UCSD-AML1 (cell line): ENCODE measurements around the gene TMEM61.
"Not testable (repeated sequence)": the region's sequence is repeated elsewhere in the genome, so short reads cannot be mapped to it uniquely, and the experiment has no call there.

Experiments used
- DNase-seq: peaks from one replicate; lab custom pipeline; 2025; ENCODE audit not compliant: unreplicated experiment; lab: John Stamatoyannopoulos, UW

The TMEM61 gene

DNA sequence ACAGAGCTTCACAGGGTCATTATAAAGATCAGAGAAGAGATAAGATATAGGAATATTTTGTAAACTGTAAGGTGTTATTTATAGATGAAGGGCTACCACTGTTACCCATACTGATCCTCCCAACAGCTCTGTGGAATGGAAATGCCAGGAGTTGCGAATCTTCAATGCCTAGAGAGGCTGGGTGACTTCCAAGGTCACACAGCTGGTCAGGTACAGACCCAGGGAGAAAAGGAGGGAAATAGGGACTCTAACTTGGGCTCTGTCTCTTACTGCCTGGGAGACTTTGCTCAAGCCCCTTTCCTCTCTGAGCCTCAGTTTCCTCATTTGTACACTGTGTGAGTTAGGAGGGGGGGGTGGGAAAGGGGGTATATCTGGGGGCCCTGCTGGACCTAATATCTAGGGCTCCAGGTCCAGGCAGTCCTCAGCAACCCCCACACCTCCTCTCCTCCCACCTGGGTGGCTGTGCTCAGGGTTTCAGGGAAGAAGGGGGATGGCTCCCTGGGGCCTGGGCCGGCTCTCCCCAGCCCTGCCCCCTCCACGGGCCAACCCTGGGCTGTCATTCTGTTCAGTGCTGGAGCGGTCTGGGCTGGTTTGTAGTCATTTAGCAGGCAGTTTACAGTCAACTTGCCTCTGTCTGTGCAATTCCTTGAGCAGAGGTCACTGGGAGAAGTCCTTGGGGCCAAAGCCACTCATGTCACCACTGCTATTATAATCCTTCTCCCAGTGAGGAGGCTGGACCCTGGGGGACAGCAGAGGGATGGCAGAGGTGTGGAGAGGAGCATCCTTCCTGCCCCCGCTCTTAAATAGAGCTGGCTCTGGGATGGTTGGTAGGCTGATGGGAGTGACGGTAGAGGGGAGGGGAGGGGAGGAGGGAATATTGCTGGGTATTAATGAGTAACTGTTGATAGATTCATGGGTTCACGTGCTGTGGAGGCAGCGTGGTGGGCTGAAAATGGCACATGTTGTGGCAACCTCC is 20.0 kb downstream of the TMEM61 start:
- DNase-seq = no peak

- DNase-seq = no peak
These were observed 20.9 kb downstream of the TMEM61 start for GRCh38 chr1:55001311-55001710.

DNA sequence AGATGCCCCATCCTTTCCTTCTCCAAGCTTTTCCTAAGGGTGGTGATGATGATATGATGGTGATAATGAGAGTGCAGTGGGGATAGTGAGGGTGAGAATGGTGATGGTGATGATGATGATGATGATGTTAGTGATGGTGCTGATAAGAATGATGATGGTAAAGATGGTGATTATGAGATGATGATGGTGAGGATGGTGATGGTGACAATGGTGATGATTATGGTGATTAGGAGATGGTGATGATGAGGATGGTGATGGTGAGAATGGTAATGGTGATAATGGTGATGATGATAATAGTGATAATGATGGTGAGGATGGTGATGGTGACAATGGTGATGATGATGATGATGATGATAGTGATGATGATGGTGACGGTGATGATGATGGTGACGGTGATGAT is 22.3 kb downstream of the TMEM61 start:
- no peak for DNase-seq

- DNase-seq = no peak
These were observed 25.1 kb downstream of the TMEM61 start for GRCh38 chr1:55005351-55006140.

- DNase-seq = no peak
These were observed 26.5 kb downstream of the TMEM61 start for GRCh38 chr1:55006931-55007330.

- DNase-seq = no peak
These were observed 27.2 kb downstream of the TMEM61 start for GRCh38 chr1:55007625-55008024.

- no peak for DNase-seq
These were observed 29.9 kb downstream of the TMEM61 start for GRCh38 chr1:55010194-55010886.

DNA sequence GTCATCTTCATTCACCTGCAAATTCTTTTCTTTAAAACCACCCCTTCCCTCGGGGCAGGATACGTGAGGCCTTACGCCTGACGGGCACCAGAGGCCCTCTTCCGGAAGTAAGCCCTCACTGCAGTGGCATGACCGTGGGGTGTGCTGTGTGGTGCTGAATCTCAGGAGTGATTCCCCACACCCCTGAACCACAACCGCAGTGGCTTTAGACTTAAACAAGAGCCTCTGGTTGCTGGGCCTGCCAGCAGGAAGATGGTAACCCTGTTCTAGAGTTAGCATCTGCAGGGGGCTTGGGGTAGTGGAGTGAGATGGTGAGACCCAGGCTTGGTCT is 30.4 kb downstream of the TMEM61 start:
- no peak for DNase-seq

DNA sequence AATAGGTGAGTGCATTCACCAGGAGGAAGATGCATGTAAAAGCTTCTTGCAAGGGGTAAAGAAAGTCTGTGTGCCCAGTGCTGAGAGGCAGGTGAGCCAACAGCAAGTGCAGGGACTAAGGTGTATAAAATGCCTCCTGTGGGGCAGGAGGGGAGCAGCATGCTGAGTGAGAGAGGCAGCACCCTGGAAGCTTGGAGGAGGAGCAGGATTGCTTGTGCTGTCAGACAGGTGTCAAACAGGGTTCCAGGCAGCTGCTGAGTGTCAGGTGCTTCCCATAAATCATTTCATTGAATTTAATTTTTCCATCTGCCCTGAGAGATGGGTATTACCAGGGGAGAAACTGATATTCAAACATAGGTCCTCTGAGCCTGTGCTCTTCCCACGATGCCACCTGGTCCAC is 32.2 kb downstream of the TMEM61 start:
- no peak for DNase-seq

GRCh38 chr1:55015123-55015522 is 34.7 kb downstream of the TMEM61 start:
- no peak for DNase-seq

GRCh38 chr1:55015731-55016620 is 35.5 kb downstream of the TMEM61 start:
- DNase-seq = no peak

DNA sequence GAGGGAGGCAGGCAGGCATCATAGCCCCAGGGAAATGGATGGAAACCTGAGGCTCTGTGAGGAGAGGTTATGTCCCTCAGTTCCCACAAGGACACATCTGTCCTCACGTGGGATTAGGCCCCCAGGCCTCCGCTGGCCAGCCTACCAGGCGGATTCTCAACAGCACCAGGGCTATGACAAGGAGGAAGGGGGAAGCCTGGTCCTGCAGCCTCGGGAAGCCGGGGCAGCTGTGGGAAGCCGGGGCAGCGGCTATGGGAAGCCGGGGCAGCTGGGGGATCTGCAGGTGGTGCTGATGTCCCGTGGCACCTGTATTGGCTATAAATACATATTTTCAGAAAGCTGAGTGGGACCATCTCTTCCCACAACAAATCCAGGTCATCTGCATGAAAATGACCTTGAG is 38.0 kb downstream of the TMEM61 start:
- no peak for DNase-seq

DNA sequence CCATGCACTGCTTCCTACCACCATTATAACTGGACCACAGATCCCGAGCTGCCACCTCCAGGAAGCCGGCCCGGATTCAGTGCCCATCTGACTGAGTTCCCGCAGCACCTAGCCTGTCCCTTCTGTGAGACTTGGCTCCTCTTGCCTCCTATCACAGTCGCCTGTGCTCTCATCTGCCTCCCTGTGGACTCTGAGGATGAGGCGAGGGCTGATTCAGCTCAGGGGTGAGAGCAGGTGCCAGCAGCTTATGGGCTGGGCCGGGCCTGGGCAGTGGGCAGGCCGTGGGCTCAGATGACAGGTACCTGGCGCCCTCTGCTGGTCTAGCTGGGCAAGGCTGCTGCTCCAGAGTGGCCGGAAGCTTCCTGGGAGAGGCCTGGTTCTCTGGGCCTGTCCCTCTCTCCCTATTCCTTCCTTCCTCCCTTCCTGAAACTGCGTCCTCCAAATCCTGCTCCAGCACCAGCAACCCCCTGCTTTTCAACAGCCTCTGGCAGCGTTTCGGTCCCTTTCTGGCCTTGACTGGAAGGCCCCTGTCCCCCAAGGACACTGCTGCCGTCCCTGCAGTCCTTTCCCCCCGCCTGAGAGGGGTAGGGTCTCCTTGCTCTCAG is 41.6 kb downstream of the TMEM61 start:
- DNase-seq = peak; percentile 76

DNA sequence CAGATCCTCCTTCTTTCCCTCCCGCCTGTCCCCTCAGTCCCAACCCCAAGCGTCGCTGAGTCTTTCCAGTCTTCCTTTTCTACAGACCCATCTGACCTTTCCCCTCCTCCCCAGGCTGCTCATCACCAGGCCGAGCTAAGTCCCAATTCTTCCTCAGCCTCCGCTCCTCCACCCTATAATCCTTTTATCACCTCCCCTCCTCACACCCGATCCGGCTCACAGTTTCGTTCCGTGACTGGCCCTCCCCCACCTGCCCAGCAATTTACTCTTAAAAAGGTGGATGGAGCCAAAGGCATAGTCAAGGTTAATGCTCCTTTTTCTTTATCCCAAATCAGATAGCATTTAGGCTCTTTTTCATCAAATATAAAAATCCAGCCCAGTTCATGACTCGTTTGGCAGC is 43.7 kb downstream of the TMEM61 start:
- not testable (repeated sequence) for DNase-seq

GRCh38 chr1:55026682-55027081 is 46.3 kb downstream of the TMEM61 start:
- not testable (repeated sequence) for DNase-seq

GRCh38 chr1:55031098-55031497 is 50.7 kb downstream of the TMEM61 start:
- not testable (repeated sequence) for DNase-seq

DNA sequence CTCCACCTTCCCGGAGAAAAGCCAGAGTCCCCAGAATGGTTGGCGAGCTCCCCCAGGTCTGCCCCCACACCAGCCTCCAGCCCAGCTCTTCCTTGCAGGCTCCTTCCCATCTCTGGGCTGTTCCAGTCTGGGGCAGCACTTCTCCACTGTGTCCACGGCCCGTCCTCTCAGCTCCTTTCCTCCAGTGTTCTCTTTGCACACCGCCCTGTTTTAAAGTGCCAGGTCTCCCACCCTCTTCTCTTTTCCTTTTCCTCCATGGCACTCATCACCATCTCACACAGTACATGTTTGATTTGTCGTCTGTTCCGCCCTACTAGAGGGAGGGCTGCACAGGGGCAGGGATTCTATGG is 52.8 kb downstream of the TMEM61 start:
- DNase-seq = no peak

GRCh38 chr1:55034476-55035133 is 54.2 kb downstream of the TMEM61 start:
- no peak for DNase-seq

DNA sequence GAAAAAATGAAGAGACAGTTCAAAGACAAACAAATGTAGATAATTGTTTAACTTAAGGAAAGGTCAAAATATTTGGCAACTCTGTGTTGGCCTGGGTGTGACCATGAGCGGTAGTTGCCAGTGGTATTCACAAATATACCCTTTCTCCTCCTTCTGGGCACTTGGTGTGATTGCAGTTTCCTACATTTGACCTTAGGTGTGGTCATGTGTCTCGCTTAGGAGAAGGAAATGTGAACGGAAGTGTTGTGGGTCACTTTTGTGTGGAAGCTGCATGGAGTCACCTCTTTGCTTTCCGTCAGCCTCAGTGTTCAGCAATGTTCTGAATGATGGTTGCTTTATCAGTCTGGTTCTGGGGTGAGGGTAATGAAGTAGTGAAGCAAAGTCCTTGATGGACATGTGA is 55.5 kb downstream of the TMEM61 start:
- DNase-seq = no peak
